PC-9 (cell line): Measurements from ENCODE around the gene ANXA6. TPM values are rescaled to one million over a fixed set of nuclear protein-coding genes. Genes with fewer than 3 reads are reported as not detected.

ENCODE experiments used
- BruUV-seq: library from RNA; stranded (reverse); fragments of 400-500 nt; replicated peaks from 2 replicates; lab custom pipeline; 2021; lab: Mats Ljungman, UMichigan
- CTCF ChIA-PET: fragments of 300-600 bp; sonication (Branson Sonifier 250); formaldehyde crosslinking; loops from one replicate; lab custom pipeline; 2022; ENCODE audit warnings: antibody characterized with exemption; lab: Charles Lee
- POLR2A ChIA-PET: fragments of 300-600 bp; sonication (Branson Sonifier 250); formaldehyde crosslinking; loops from one replicate; lab custom pipeline; 2022; ENCODE audit warnings: antibody characterized with exemption; ENCODE audit not compliant: unreplicated experiment; lab: Charles Lee
- DNase-seq, 2 experiments: peaks; one replicate each; pipeline versions ENCODE4 v3.0.0 to v3.0.0-alpha.2; 2015 to 2022; ENCODE audit warnings: mixed read lengths in 1 of 2
- H2AFZ ChIP-seq: fragments of 200-600 bp; sonication (generic); 2 replicates; pipeline ENCODE4 v1.8.1; 2017; ENCODE audit warnings: antibody characterized with exemption
- H3F3A ChIP-seq: fragments of 200-600 bp; sonication (generic); 2 replicates; pipeline ENCODE4 v1.8.1; 2017; ENCODE audit warnings: antibody characterized with exemption, mild to moderate bottlenecking, low read depth; ENCODE audit not compliant: insufficient read depth
- H3K27ac ChIP-seq: fragments of 200-600 bp; sonication (generic); 2 replicates; pipeline ENCODE4 v1.6.1; 2016; ENCODE audit warnings: mixed run types
- H3K27me3 ChIP-seq: fragments of 200-600 bp; sonication (generic); 2 replicates; pipeline ENCODE4 v1.6.1; 2016; ENCODE audit warnings: low read depth, mixed run types; ENCODE audit not compliant: insufficient read depth
- H3K36me3 ChIP-seq: fragments of 200-600 bp; sonication (generic); 2 replicates; pipeline ENCODE4 v1.6.1; 2016; ENCODE audit warnings: low read depth, mixed run types
- H3K4me1 ChIP-seq: fragments of 200-600 bp; sonication (generic); replicated peaks from 2 replicates; pipeline ENCODE4 v1.6.1; 2016; ENCODE audit warnings: mixed run types; ENCODE audit not compliant: insufficient read depth
- H3K4me2 ChIP-seq: fragments of 200-600 bp; sonication (generic); 2 replicates; pipeline ENCODE4 v1.6.1; 2017; ENCODE audit warnings: mixed run types
- H3K4me3 ChIP-seq: fragments of 200-600 bp; sonication (generic); 2 replicates; pipeline ENCODE4 v1.6.1; 2016; ENCODE audit warnings: mixed run types
- H3K79me2 ChIP-seq: fragments of 200-600 bp; sonication (generic); 2 replicates; pipeline ENCODE4 v1.6.1; 2017; ENCODE audit warnings: low read depth, mixed run types
- H3K9me2 ChIP-seq: fragments of 200-600 bp; sonication (generic); 2 replicates; pipeline ENCODE4 v1.8.1; 2017; ENCODE audit warnings: mild to moderate bottlenecking; ENCODE audit not compliant: insufficient read depth
- H3K9me3 ChIP-seq: fragments of 200-600 bp; sonication (generic); 2 replicates; pipeline ENCODE4 v1.8.1; 2016; ENCODE audit warnings: low read depth; ENCODE audit not compliant: insufficient read depth
- H4K20me1 ChIP-seq: fragments of 200-600 bp; sonication (generic); 2 replicates; pipeline ENCODE4 v1.8.1; 2017; ENCODE audit not compliant: insufficient read depth
- CTCF ChIP-seq: fragments of 200-600 bp; sonication (generic); conservative IDR thresholded peaks from 2 replicates; pipeline ENCODE4 v1.6.1; 2017; ENCODE audit warnings: mixed run types, antibody characterized with exemption, mild to moderate bottlenecking, moderate library complexity
- EZH2 ChIP-seq: fragments of 200-600 bp; sonication (generic); IDR thresholded peaks from 2 replicates; pipeline ENCODE4 v1.8.0; 2017; ENCODE audit warnings: antibody characterized with exemption, low read depth
- intact Hi-C: fragments of 100-400 bp; cut with micrococcal nuclease; formaldehyde crosslinking; loops from one replicate; pipeline ENCODE4 v1.10.0; 2022; ENCODE audit not compliant: unreplicated experiment
- total RNA-seq: library from RNA; stranded (reverse); gene quantifications from 2 replicates; pipeline ENCODE4 v1.2.3, GENCODE V29; 2021

Gene ANXA6
- total RNA-seq, 1 experiment from 2014 or later = 22.4 TPM

DNA sequence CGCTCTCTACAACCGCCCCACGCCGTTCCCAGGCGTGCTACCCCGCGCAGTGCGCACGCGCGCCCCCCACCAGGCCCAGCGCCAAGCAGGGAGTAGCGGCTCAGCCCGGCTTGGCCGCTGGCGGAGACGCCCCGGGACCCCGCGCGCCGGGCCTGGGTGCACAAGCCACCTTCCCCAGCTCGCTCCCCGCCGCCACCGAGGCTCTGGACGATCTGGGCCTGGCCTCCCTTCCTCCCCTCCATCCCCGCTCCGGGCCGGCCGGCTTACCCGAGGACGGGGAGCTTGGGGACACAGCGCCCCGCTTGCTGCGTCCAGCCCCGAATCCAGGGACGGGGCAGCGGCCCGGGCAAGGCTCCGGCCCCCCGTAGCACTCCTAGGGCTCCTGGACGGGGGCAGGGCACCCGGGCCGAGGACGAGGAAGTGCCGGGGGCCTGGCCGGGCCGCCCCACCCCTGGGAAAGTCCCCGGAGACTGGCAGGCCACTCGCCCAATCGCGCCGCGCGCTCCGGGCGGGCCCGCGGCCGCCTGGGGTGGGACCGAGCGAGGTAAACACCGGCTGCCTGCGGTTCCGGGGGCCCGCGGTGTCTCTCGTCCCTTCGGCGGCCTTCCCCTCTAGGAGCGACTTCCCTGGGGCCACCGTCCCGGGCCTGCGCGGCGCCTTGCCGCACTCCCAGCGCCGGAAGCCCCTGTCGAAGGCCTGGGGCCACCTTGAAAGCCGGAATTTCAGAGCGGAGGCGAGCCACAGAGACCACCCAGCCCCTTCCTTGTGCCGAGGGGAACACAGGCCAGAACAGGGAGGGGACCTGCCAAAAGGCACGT is 76.8 kb downstream of the ANXA6 start, which contains the start of gene TNIP1:
Gene TNIP1, minus strand, starts transcription at position 422 of the 818 bp plus-strand sequence. CDS start 15,939 bp downstream, outside the sequence.
- Histone ChIP-seq H3K79me2 (peaks cover 65% of the 10 kb centered on the region), H3K36me3 (peaks cover 8% of the 10 kb centered on the region; the same call in 1 of the 2 replicates), H3K27ac (peak within 1 kb of the TSS; percentile 81), H3K9me2 (no peaks in the 10 kb centered on the region), H3K4me1 (peaks cover 80% of the 10 kb centered on the region), H3K4me3 (peak within 1 kb of the TSS; percentile 75), H3K9me3 (no peaks in the 10 kb centered on the region), H3K27me3 (no peaks in the 10 kb centered on the region), H2AFZ (peak within 1 kb of the TSS; percentile 65), H4K20me1 (no peaks in the 10 kb centered on the region), H3K4me2 (peak within 1 kb of the TSS; percentile 98), H3F3A (peaks cover 43% of the 10 kb centered on the region)
- POLR2A ChIA-PET = interaction anchor here (0.6 kb wide), 2 partner anchors 11 to 77 kb away, joined by 3 to 6 read pairs; partner anchors contain the start of gene ANXA6
- BruUV-seq = no TSS peak
- DNase-seq = peak; percentile 78 to 98
- CTCF ChIA-PET = interaction anchor here (0.8 kb wide), 1 partner anchor 237 kb away, joined by 3 read pairs; no protein-coding TSS in a partner anchor
- intact Hi-C loops = loop anchor here (1.0 to 10.0 kb wide), 2 partner anchors 34 to 446 kb away; no protein-coding TSS in a partner anchor
- no peak for TF ChIP-seq EZH2

GRCh38 chr5:151079838-151080612 is 77.6 kb downstream of the ANXA6 start:
- H3K9me3 ChIP-seq = no peaks in the 10 kb centered on the region
- peak overlapping the region; percentile 65 for H2AFZ ChIP-seq
- CTCF ChIA-PET = interaction anchor here (0.7 kb wide), 1 partner anchor 29 kb away, joined by 4 read pairs; no protein-coding TSS in a partner anchor
- intact Hi-C loops = loop anchor here (1.0 to 10.0 kb wide), 4 partner anchors 35 to 692 kb away; partner anchors contain the start of gene G3BP1
- H3K9me2 ChIP-seq = no peaks in the 10 kb centered on the region
- peak overlapping the region; percentile 98 for H3K4me2 ChIP-seq
- peaks cover 48% of the 10 kb centered on the region for H3F3A ChIP-seq
- no peaks in the 10 kb centered on the region for H4K20me1 ChIP-seq
- DNase-seq = peak in 1 of 2 experiments; percentile 68
- H3K4me1 ChIP-seq = peaks cover 77% of the 10 kb centered on the region
- H3K27ac ChIP-seq = peak overlapping the region; percentile 81
- TSS peak; percentile 35 for BruUV-seq
- H3K36me3 ChIP-seq = peaks cover 8% of the 10 kb centered on the region; the same call in 1 of the 2 replicates
- POLR2A ChIA-PET = no interaction called here
- H3K4me3 ChIP-seq = peak overlapping the region; percentile 75
- no peak for TF ChIP-seq CTCF
- no peak for TF ChIP-seq EZH2
- no peaks in the 10 kb centered on the region for H3K27me3 ChIP-seq
- H3K79me2 ChIP-seq = peaks cover 70% of the 10 kb centered on the region

GRCh38 chr5:151078490-151079262 is 78.9 kb downstream of the ANXA6 start:
- no peak overlapping the region for H2AFZ ChIP-seq
- no peak overlapping the region for H3K4me3 ChIP-seq
- no peaks in the 10 kb centered on the region for H4K20me1 ChIP-seq
- CTCF ChIA-PET = interaction anchor here (0.7 kb wide), 1 partner anchor 15 kb away, joined by 3 read pairs; no protein-coding TSS in a partner anchor
- peak overlapping the region; percentile 81; the same call in 1 of the 2 replicates for H3K27ac ChIP-seq
- H3K9me2 ChIP-seq = no peaks in the 10 kb centered on the region
- DNase-seq = no peak
- H3K4me1 ChIP-seq = peaks cover 85% of the 10 kb centered on the region
- H3K4me2 ChIP-seq = peak overlapping the region; percentile 98; the same call in 1 of the 2 replicates
- peaks cover 9% of the 10 kb centered on the region; the same call in 1 of the 2 replicates for H3K36me3 ChIP-seq
- no peaks in the 10 kb centered on the region for H3K27me3 ChIP-seq
- no TSS peak for BruUV-seq
- intact Hi-C loops = loop anchor here (5.0 to 10.0 kb wide), 2 partner anchors 604 to 694 kb away; partner anchors contain the start of gene G3BP1
- POLR2A ChIA-PET = no interaction called here
- TF ChIP-seq EZH2 = no peak
- TF ChIP-seq CTCF = no peak
- no peaks in the 10 kb centered on the region for H3K9me3 ChIP-seq
- peaks cover 52% of the 10 kb centered on the region for H3F3A ChIP-seq
- peaks cover 83% of the 10 kb centered on the region for H3K79me2 ChIP-seq
